ENCODE data around the gene LRRC18.

DNA sequence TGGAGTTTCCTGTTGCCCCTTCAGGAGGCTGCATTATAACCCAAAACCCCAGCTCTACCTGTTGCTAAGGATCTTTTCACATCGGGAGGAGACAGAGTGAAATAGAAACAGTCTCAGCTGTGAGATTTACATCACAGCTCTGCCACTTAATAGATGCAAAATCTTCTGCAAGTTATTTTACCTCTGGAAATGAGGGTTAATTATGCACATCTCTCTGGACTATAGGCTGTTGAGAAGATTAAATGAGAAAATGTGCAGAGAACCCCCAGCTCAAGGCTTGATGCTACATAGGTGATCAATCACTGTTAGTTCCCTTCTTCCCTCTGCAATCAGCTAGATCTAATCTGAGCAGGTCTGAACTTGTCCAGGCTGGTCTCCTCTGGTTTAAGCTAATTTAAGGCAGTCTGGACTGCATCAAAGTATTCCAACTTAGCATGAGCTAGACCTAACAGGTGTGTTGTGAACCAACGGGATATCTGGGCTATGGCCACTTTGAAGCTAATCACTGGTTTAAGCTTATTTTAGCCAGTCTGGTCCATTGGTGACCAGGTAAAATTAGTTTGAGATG, 8.9 kb upstream of the LRRC18 start:
- no peak for TF ChIP-seq POLR2AphosphoS5 (IDR thresholded peaks at IDR 0.05; ENCODE audit: low read depth, low read length)
- TF ChIP-seq TAF1 (IDR thresholded peaks at IDR 0.05; ENCODE audit: low read depth, low read length), result no peak
- TF ChIP-seq POLR2A (IDR thresholded peaks at IDR 0.05; ENCODE audit: low read depth, low read length), result no peak

All from GM12891 (cell line).